Karpas-422 (cell line): ENCODE data around the gene ERC2. TPM values are rescaled to one million over a fixed set of nuclear protein-coding genes. Genes with fewer than 3 reads are reported as not detected.

Experiments
- DNase-seq: peaks from one replicate; pipeline ENCODE4 v3.0.0-alpha.2; 2015
- H2AFZ ChIP-seq: fragments of 200-600 bp; sonication (generic); 2 replicates; pipeline ENCODE4 v1.6.1; 2014; ENCODE audit warnings: antibody characterized with exemption, low read length, mixed read lengths
- H3K27ac ChIP-seq: fragments of 200-600 bp; sonication (generic); 2 replicates; pipeline ENCODE4 v1.5.1; 2014; ENCODE audit warnings: mild to moderate bottlenecking, low read length, moderate library complexity
- H3K27me3 ChIP-seq: fragments of 200-600 bp; sonication (generic); 2 replicates; pipeline ENCODE4 v1.6.1; 2014; ENCODE audit warnings: low read length, mixed read lengths
- H3K36me3 ChIP-seq: fragments of 200-600 bp; sonication (generic); 2 replicates; pipeline ENCODE4 v1.6.1; 2014; ENCODE audit warnings: low read length, mixed read lengths; ENCODE audit not compliant: insufficient read depth
- H3K4me1 ChIP-seq: fragments of 200-600 bp; sonication (generic); 2 replicates; pipeline ENCODE4 v1.6.1; 2014; ENCODE audit warnings: mild to moderate bottlenecking, low read length, mixed read lengths
- H3K4me2 ChIP-seq: fragments of 200-600 bp; sonication (generic); 2 replicates; pipeline ENCODE4 v1.6.1; 2014; ENCODE audit warnings: low read length, low read depth, mild to moderate bottlenecking; ENCODE audit not compliant: poor library complexity, severe bottlenecking
- H3K4me3 ChIP-seq: fragments of 200-600 bp; sonication (generic); 2 replicates; pipeline ENCODE4 v1.5.1; 2014; ENCODE audit warnings: mild to moderate bottlenecking, antibody characterized with exemption, low read length, mixed read lengths
- H3K79me2 ChIP-seq: fragments of 200-600 bp; sonication (generic); 2 replicates; pipeline ENCODE4 v1.6.1; 2014; ENCODE audit warnings: mild to moderate bottlenecking, low read length, mixed read lengths
- H3K9ac ChIP-seq: fragments of 200-600 bp; sonication (generic); 2 replicates; pipeline ENCODE4 v1.6.0; 2014; ENCODE audit warnings: low read length
- H3K9me2 ChIP-seq: fragments of 200-600 bp; sonication (generic), shearing (Covaris generic); replicated peaks from 2 replicates; pipeline ENCODE4 v1.6.0; 2014; ENCODE audit warnings: mild to moderate bottlenecking, low read length, moderate library complexity; ENCODE audit not compliant: insufficient read depth
- H3K9me3 ChIP-seq: fragments of 300-700, 200-600 bp; sonication (generic); 2 replicates; pipeline ENCODE4 v1.6.1; 2014; ENCODE audit warnings: low read length, mixed read lengths
- H4K20me1 ChIP-seq: fragments of 200-600 bp; sonication (generic); 2 replicates; pipeline ENCODE4 v1.6.1; 2014; ENCODE audit warnings: mild to moderate bottlenecking, antibody characterized with exemption, low read length, low read depth; ENCODE audit not compliant: insufficient read depth
- total RNA-seq: library from RNA; depleted of rRNA; stranded (reverse); fragments of >200 nt; shearing (Covaris generic); gene quantifications from 2 replicates; pipeline ENCODE4 v1.2.3, GENCODE V29; 2014; ENCODE audit warnings: low replicate concordance

ERC2 gene
- total RNA-seq, 1 experiment from 2014 or later = 3.7 TPM

- Histone ChIP-seq H3K9me2 (no peaks in the 10 kb centered on the region), H3K4me2 (peak overlapping the region; percentile 57), H2AFZ (no peak overlapping the region), H3K36me3 (peaks cover 27% of the 10 kb centered on the region), H3K27me3 (no peaks in the 10 kb centered on the region), H3K4me1 (peaks cover 53% of the 10 kb centered on the region), H4K20me1 (no peaks in the 10 kb centered on the region), H3K79me2 (peaks cover 56% of the 10 kb centered on the region), H3K9me3 (no peaks in the 10 kb centered on the region), H3K9ac (peak overlapping the region; percentile 15; the same call in 1 of the 2 replicates), H3K27ac (peak overlapping the region; percentile 82), H3K4me3 (no peak overlapping the region)
- no peak for DNase-seq
Observed at GRCh38 chr3:55501905-55502304, 966.4 kb downstream of the ERC2 start.

GRCh38 chr3:55500555-55501330 lies 967.5 kb downstream of the ERC2 start:
- no peaks in the 10 kb centered on the region for H3K9me2 ChIP-seq
- H3K9me3 ChIP-seq = no peaks in the 10 kb centered on the region
- DNase-seq = no peak
- no peak overlapping the region for H3K9ac ChIP-seq
- H3K4me1 ChIP-seq = peaks cover 42% of the 10 kb centered on the region
- no peaks in the 10 kb centered on the region for H3K27me3 ChIP-seq
- no peaks in the 10 kb centered on the region for H4K20me1 ChIP-seq
- H3K36me3 ChIP-seq = peaks cover 36% of the 10 kb centered on the region
- peak overlapping the region; percentile 2 for H3K4me2 ChIP-seq
- no peak overlapping the region for H3K4me3 ChIP-seq
- no peak overlapping the region for H3K27ac ChIP-seq
- peaks cover 56% of the 10 kb centered on the region for H3K79me2 ChIP-seq
- no peak overlapping the region for H2AFZ ChIP-seq

- no peak overlapping the region for H3K9ac ChIP-seq
- H3K4me2 ChIP-seq = no peak overlapping the region
- H4K20me1 ChIP-seq = no peaks in the 10 kb centered on the region
- no peak overlapping the region for H2AFZ ChIP-seq
- peaks cover 41% of the 10 kb centered on the region for H3K36me3 ChIP-seq
- H3K27ac ChIP-seq = no peak overlapping the region
- H3K9me3 ChIP-seq = no peaks in the 10 kb centered on the region
- no peak overlapping the region for H3K4me3 ChIP-seq
- no peak for DNase-seq
- no peaks in the 10 kb centered on the region for H3K27me3 ChIP-seq
- H3K9me2 ChIP-seq = no peaks in the 10 kb centered on the region
- peaks cover 42% of the 10 kb centered on the region; the same call in 1 of the 2 replicates for H3K79me2 ChIP-seq
- peaks cover 32% of the 10 kb centered on the region for H3K4me1 ChIP-seq
Observed at GRCh38 chr3:55498520-55498919, 969.7 kb downstream of the ERC2 start.

GRCh38 chr3:55497250-55497649 lies 971.0 kb downstream of the ERC2 start:
- Histone ChIP-seq H3K27ac (no peak overlapping the region), H2AFZ (no peak overlapping the region), H3K27me3 (no peaks in the 10 kb centered on the region), H3K79me2 (peaks cover 30% of the 10 kb centered on the region; the same call in 1 of the 2 replicates), H3K9me2 (no peaks in the 10 kb centered on the region), H3K9me3 (no peaks in the 10 kb centered on the region), H3K4me2 (no peak overlapping the region), H3K4me3 (no peak overlapping the region), H3K9ac (no peak overlapping the region), H3K4me1 (peaks cover 20% of the 10 kb centered on the region), H3K36me3 (peaks cover 41% of the 10 kb centered on the region), H4K20me1 (no peaks in the 10 kb centered on the region)
- DNase-seq = no peak

- H3K79me2 ChIP-seq = peaks cover 11% of the 10 kb centered on the region; the same call in 1 of the 2 replicates
- H3K4me3 ChIP-seq = no peak overlapping the region
- H3K27ac ChIP-seq = no peak overlapping the region
- H4K20me1 ChIP-seq = no peaks in the 10 kb centered on the region
- H3K9me3 ChIP-seq = no peaks in the 10 kb centered on the region
- H3K9me2 ChIP-seq = no peaks in the 10 kb centered on the region
- DNase-seq = no peak
- H3K4me2 ChIP-seq = no peak overlapping the region
- H3K9ac ChIP-seq = no peak overlapping the region
- peaks cover 31% of the 10 kb centered on the region for H3K36me3 ChIP-seq
- no peaks in the 10 kb centered on the region for H3K27me3 ChIP-seq
- no peak overlapping the region for H2AFZ ChIP-seq
- peaks cover 9% of the 10 kb centered on the region for H3K4me1 ChIP-seq
Observed at GRCh38 chr3:55494976-55495375, 973.3 kb downstream of the ERC2 start.

- no peak overlapping the region for H3K4me2 ChIP-seq
- no peak overlapping the region for H3K4me3 ChIP-seq
- H3K27ac ChIP-seq = no peak overlapping the region
- no peak overlapping the region for H3K9ac ChIP-seq
- H3K9me2 ChIP-seq = no peaks in the 10 kb centered on the region
- peaks cover 22% of the 10 kb centered on the region for H3K36me3 ChIP-seq
- H2AFZ ChIP-seq = no peak overlapping the region
- peaks cover 23% of the 10 kb centered on the region for H3K4me1 ChIP-seq
- H3K27me3 ChIP-seq = no peaks in the 10 kb centered on the region
- H3K79me2 ChIP-seq = peaks cover 7% of the 10 kb centered on the region; the same call in 1 of the 2 replicates
- H3K9me3 ChIP-seq = no peaks in the 10 kb centered on the region
- no peaks in the 10 kb centered on the region for H4K20me1 ChIP-seq
- DNase-seq = no peak
Observed at GRCh38 chr3:55492976-55493375, 975.3 kb downstream of the ERC2 start.

GRCh38 chr3:55491296-55491816 lies 976.9 kb downstream of the ERC2 start:
- Histone ChIP-seq H4K20me1 (no peaks in the 10 kb centered on the region), H3K4me3 (no peak overlapping the region), H3K27ac (peak overlapping the region; percentile 97), H2AFZ (no peak overlapping the region), H3K79me2 (peaks cover 19% of the 10 kb centered on the region), H3K9me3 (no peaks in the 10 kb centered on the region), H3K4me1 (peaks cover 23% of the 10 kb centered on the region), H3K9ac (no peak overlapping the region), H3K4me2 (no peak overlapping the region), H3K27me3 (no peaks in the 10 kb centered on the region), H3K36me3 (peaks cover 10% of the 10 kb centered on the region), H3K9me2 (no peaks in the 10 kb centered on the region)
- DNase-seq = no peak

GRCh38 chr3:55490276-55490913 lies 977.9 kb downstream of the ERC2 start:
- peaks cover 27% of the 10 kb centered on the region for H3K79me2 ChIP-seq
- no peaks in the 10 kb centered on the region for H3K9me2 ChIP-seq
- no peak overlapping the region for H3K4me3 ChIP-seq
- H3K9ac ChIP-seq = no peak overlapping the region
- H3K4me2 ChIP-seq = no peak overlapping the region
- no peak overlapping the region for H2AFZ ChIP-seq
- peak overlapping the region; percentile 97 for H3K27ac ChIP-seq
- H3K9me3 ChIP-seq = no peaks in the 10 kb centered on the region
- no peak for DNase-seq
- peaks cover 26% of the 10 kb centered on the region for H3K4me1 ChIP-seq
- H3K36me3 ChIP-seq = peaks cover 2% of the 10 kb centered on the region; the same call in 1 of the 2 replicates
- no peaks in the 10 kb centered on the region for H3K27me3 ChIP-seq
- H4K20me1 ChIP-seq = no peaks in the 10 kb centered on the region
